OCI-LY7 (cell line): ENCODE measurements around the gene INTS11.

Source experiments
- CTCF ChIP-seq: fragments of 200-600 bp; sonication (generic); conservative IDR thresholded peaks from 2 replicates; pipeline ENCODE4 v1.5.1; 2014; ENCODE audit warnings: mild to moderate bottlenecking, antibody characterized with exemption, low read length, moderate library complexity, mixed read lengths
- EZH2phosphoT487 ChIP-seq: fragments of 200-600 bp; sonication (generic); IDR thresholded peaks from 2 replicates; pipeline ENCODE4 v1.6.1; 2018; ENCODE audit warnings: low read depth, borderline replicate concordance, mild to moderate bottlenecking, mixed run types, antibody characterized with exemption, low read length, moderate library complexity, mixed read lengths

GRCh38 chr1:1342061-1342562, 17.7 kb upstream of the INTS11 start:
- no peak for TF ChIP-seq CTCF
- no peak for TF ChIP-seq EZH2phosphoT487
